ENCODE measurements around the gene RYR2.

Gene RYR2

DNA sequence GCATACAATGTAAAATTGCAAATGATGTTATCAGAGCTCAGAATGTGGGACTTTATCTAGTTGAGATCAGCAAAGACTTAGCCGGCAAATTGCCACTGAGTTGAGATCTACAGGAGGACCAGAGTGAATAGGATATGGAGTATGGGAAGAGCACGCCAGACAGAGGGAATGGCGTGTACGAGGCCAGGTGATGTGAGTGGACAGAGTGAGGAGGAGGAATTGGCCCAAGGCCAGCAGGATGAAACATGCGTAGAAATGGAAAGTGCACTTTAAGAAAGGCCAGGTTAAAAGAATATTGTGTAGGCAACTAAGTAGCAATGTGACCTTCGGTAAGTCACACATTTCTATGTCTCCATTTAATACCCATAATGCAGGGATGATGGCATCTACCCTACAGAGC, 637.7 kb downstream of the RYR2 start:
- TF ChIP-seq, protein P1, sequence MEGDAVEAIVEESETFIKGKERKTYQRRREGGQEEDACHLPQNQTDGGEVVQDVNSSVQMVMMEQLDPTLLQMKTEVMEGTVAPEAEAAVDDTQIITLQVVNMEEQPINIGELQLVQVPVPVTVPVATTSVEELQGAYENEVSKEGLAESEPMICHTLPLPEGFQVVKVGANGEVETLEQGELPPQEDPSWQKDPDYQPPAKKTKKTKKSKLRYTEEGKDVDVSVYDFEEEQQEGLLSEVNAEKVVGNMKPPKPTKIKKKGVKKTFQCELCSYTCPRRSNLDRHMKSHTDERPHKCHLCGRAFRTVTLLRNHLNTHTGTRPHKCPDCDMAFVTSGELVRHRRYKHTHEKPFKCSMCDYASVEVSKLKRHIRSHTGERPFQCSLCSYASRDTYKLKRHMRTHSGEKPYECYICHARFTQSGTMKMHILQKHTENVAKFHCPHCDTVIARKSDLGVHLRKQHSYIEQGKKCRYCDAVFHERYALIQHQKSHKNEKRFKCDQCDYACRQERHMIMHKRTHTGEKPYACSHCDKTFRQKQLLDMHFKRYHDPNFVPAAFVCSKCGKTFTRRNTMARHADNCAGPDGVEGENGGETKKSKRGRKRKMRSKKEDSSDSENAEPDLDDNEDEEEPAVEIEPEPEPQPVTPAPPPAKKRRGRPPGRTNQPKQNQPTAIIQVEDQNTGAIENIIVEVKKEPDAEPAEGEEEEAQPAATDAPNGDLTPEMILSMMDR (IDR thresholded peaks at IDR 0.05; ENCODE audit: insufficient read depth, low read depth, low read length, missing control alignments): no peak
- DNase-seq (ENCODE audit: low read depth): no peak
- no peak overlapping the region for H3K4me3 ChIP-seq (ENCODE audit: low read depth, low read length)

DNA sequence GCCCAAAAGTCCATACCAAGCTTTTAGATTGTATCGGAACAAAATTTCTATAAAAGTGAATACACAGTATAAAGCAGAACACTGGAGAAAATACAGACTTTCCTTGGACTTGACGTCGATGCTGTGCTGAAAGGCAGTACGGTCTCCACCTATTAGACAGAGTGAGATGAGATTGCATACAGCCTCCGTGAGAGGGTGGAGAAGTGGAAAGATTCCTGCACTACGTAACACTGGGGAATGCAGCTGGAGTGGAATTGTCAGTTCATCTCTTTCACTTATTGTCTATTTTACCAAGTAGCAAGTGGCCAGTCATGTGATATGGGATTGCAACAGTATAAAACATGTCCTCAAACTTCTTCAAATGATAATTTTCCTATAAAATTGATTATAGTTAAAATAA, 639.2 kb downstream of the RYR2 start:
- DNase-seq (ENCODE audit: low read depth): no peak
- TF ChIP-seq, protein P1 (IDR thresholded peaks at IDR 0.05; ENCODE audit: insufficient read depth, low read depth, low read length, missing control alignments): no peak
- no peak overlapping the region for H3K4me3 ChIP-seq (ENCODE audit: low read depth, low read length)

DNA sequence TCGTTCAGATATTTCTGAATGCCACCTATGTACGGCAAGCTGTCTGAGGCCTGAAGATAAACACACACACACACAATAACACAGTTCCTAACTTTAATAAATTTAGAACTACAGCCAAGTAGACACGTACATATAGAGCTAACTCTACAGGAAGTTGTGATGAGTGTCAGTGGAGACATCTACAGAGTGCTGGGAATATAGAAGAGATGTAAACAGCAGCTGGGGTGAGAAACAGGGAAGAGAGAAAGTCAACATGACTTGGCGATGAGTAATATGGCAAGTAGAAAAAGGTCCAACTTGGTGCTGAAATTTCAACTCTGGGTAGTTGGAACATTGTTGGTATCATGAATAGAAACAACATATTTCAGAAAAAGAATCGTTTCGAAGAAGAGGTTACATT, 642.3 kb downstream of the RYR2 start:
- DNase-seq (ENCODE audit: low read depth): no peak
- TF ChIP-seq, protein P1 (IDR thresholded peaks at IDR 0.05; ENCODE audit: insufficient read depth, low read depth, low read length, missing control alignments): no peak
- H3K4me3 ChIP-seq (ENCODE audit: low read depth, low read length): no peak overlapping the region

DNA sequence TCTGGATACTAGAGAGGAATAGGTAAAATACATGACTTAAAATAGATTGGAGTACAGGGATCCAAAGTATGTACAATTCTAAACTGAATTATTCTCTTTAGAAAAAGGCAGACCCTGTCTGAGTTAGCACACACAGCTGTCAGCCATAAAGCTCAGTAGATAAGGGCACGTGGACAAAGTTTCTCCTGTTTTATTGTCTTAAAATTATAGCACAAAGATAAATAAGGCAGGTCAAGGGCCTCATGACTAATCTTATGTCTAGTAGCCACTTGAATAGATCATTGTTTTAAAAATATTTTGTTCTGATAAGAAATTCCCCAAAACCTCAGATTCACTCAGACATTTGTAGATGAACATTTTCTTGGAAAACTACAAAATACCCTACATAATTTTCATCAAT, 643.6 kb downstream of the RYR2 start:
- no peak for DNase-seq (ENCODE audit: low read depth)
- TF ChIP-seq, protein P1 (IDR thresholded peaks at IDR 0.05; ENCODE audit: insufficient read depth, low read depth, low read length, missing control alignments): no peak
- H3K4me3 ChIP-seq (ENCODE audit: low read depth, low read length): no peak overlapping the region

DNA sequence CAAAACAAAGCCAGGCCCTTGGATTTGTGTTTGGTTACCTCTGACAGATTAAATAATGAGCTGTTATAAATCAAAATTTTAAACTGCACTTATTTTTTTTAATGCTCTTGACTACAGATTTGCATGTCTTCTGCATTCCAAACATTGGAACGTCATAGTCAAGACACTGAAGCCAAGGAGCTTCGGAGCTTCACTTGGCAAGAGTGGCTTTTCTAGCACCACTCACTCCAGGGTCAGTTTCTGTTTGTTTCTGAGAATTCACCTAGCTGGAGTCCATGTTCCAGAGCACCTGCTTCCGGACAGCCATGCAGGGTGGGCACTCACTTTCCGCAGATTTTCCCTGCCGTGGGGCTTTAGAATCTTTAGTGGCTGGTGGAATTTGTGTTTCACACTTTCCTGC, 645.8 kb downstream of the RYR2 start:
- no peak for DNase-seq (ENCODE audit: low read depth)
- H3K4me3 ChIP-seq (ENCODE audit: low read depth, low read length): no peak overlapping the region
- TF ChIP-seq, protein P1 (IDR thresholded peaks at IDR 0.05; ENCODE audit: insufficient read depth, low read depth, low read length, missing control alignments): no peak

DNA sequence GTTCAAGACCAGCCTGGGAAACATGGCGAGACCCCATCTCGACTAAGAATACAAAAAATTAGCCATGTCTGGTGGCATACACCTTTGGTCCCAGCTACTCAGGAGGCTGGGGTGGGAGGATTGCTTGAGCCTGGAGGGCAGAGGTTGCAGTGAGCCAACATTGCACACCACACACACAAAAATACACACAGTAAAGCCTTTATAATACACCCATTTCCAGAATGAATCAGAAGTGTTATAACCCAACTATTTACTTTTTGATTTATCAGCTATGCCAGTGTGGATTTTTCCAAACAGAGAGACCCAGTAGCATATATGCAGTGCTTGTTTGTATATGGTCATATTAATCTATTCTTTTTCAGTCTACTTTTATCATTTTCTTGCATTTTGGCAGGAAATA, 648.7 kb downstream of the RYR2 start:
- DNase-seq (ENCODE audit: low read depth): no peak
- H3K4me3 ChIP-seq (ENCODE audit: low read depth, low read length): no peak overlapping the region
- TF ChIP-seq, protein P1 (IDR thresholded peaks at IDR 0.05; ENCODE audit: insufficient read depth, low read depth, low read length, missing control alignments): no peak

DNA sequence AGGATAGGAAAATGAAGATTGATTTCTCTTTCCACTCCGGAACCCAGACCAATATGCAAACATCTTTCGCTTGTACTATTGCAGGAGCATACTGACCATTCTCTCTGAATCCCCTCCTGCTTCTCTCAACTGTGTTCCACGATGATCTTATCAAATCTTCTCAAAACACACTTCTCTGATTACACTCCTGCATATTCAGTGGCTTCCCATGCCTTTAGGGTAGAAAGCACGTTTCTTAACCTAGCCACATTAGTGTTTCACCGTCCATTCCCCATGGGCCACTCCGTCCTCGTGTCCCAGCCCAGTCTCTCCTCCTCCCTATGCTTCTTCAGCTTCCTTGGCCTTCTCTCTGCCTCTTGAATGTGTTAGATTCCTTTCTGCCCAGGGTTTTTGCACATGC, 650.3 kb downstream of the RYR2 start:
- TF ChIP-seq, protein P1 (IDR thresholded peaks at IDR 0.05; ENCODE audit: insufficient read depth, low read depth, low read length, missing control alignments): no peak
- no peak overlapping the region for H3K4me3 ChIP-seq (ENCODE audit: low read depth, low read length)
- DNase-seq (ENCODE audit: low read depth): no peak
